GM12873 (cell line): Measurements from ENCODE around the gene PRR14.
A peak's percentile ranks its signal among the peaks of the same experiment; 100 is the strongest.

Experiments used
- TF ChIP-seq, protein P1 (sequence below): IDR thresholded peaks from 2 replicates; pipeline ENCODE4 v1.5.1; 2012; ENCODE audit warnings: low read depth, mild to moderate bottlenecking, moderate library complexity, low read length, control low read depth; ENCODE audit not compliant: insufficient read depth; ENCODE audit errors: missing control alignments

Gene PRR14

DNA sequence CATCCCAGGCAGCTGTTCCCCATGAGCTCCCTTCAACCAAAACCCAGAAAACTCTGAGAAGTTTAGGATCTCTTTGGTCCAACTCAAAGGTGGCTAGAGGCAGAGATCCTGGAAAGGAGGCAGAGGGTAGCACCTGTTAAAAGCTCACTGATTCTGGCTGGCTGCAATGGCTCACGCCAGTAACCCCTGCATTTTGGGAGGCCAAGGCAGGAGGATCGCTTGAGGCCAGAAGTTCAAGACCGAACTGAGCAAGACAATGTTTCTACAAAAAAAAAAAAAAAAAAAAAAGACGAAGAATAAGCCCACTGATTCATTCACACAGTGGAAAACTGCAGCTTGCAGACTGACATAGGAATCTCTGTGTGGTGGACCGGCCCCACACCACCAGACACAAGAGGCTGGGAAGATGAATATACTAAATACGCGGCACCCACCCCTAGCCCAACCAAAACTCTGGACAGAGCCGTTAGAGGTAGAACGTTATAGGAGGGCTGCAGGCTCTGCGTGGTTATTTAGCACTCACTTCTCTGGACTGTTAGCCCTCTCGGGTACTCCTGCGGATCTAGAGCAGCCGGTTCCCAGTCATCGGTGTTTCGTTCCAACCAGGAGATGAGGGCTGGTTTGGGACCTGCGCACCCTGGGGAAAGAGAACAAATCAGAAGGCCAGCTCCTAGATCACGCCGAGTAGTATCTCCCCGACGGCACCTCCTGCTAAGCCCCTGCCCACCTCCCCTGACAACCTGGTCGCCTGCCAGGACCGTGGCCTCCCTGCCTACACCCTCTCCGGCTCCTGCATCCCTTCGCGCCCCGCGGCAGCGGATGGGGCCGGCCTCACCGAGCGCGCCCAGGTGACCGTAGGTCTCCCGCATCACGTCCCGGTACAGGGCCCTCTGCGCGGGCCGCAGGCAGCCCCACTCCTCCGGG lies 41.5 kb upstream of the PRR14 start:
- TF ChIP-seq, protein P1, sequence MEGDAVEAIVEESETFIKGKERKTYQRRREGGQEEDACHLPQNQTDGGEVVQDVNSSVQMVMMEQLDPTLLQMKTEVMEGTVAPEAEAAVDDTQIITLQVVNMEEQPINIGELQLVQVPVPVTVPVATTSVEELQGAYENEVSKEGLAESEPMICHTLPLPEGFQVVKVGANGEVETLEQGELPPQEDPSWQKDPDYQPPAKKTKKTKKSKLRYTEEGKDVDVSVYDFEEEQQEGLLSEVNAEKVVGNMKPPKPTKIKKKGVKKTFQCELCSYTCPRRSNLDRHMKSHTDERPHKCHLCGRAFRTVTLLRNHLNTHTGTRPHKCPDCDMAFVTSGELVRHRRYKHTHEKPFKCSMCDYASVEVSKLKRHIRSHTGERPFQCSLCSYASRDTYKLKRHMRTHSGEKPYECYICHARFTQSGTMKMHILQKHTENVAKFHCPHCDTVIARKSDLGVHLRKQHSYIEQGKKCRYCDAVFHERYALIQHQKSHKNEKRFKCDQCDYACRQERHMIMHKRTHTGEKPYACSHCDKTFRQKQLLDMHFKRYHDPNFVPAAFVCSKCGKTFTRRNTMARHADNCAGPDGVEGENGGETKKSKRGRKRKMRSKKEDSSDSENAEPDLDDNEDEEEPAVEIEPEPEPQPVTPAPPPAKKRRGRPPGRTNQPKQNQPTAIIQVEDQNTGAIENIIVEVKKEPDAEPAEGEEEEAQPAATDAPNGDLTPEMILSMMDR = no peak

DNA sequence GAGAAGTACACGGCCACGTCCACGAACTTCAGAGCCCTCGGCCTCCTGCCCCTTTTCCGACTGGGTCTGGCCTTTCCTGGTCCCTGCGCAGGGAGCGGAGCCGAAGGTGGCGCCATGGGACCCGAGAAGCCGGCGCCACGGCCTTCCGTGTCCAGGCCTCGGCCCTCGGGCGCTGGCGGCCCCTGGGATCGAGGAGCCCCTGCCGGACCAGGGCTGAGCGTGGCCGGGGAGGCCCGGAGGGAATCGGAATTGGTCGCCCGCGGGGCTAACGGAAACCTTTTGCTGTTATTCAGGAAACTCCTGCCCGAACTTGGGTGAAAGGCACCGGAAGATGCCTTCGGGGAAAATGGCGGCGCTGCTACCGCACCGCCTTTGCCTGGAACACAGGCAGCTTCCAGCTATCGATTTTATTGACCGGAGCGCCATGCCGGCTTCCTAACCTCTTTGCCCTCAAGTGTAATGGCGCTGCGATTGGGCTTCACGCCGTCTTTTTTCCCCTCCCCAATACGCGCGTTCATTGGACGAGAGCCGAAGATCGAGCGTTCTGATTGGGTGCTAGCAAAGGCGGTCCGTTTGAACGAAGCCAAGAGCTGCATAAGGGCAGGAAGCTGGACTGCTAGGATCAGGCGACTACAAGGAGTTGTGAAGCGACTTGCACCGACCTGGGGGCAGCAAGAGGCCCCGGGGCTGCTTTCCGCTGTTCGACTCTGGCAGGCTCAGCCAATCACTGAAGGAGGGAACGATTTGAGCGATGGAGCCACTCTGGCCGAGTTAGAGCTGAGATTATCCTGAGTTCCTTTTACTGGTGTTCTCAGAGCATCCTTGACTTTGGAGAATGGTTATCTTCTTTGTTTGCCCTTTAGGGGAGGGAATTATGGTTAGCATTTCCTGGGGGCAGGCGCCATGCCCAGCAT lies 40.6 kb upstream of the PRR14 start, which contains the start of gene ZNF689:
Gene ZNF689, minus strand, starts transcription at position 464 of the 914 bp plus-strand sequence. Its CDS starts 348 bp downstream, at position 116.
- TF ChIP-seq, protein P1 = no peak

DNA sequence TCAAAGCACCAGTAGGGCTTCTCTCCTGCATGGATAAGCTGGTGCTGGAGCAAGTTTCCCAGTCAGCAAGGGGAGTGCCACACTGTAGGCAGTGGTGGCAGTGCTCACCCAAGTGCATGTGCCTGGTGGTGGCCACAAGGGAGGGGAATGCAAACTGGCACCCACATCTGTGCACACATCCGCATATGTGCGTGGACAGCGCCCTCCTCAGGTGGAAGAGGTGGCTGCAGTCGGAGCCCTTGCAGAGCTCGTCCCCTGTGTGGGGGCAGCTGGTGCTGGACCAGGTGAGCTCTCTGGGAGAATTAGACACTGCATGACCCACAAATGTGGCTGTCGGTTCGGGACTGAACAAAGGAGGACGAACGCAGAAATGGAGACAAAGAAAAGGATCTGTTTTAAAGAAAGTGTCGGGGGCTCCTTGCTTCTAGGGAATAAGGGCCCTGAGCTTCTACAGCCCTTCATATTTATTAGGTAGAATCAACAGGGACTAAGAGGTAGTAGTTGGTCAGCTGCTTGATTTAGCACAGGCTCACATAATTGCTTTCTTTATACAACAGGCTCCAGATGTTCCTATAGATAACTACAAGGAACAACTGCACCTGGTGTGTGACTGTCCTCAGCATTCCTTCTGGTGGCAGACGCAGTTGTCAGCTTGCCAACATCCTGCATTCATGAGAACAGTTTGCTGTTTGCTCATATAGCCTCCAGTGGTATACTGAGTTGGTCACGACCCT lies 35.2 kb upstream of the PRR14 start:
- TF ChIP-seq, protein P1 = peak; percentile 88

DNA sequence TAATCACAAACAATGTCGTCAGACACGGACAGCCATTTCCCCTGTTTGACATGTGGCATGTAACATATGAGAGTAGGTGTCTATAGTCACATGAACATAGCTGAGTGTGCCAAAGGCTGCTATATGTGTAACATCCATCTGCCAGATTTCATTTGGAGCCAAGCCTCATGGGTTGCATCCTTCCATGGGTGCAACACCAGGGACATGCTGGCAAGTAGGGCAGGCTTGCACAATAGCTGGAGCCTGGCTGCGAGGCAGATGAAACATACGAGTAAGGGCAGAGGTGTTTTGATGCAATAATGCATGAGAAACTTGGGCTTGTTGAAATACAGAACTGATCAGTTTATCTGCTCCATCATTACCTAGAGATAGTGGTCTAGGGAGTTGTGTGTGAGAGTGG lies 31.6 kb upstream of the PRR14 start:
- TF ChIP-seq, protein P1 = no peak

DNA sequence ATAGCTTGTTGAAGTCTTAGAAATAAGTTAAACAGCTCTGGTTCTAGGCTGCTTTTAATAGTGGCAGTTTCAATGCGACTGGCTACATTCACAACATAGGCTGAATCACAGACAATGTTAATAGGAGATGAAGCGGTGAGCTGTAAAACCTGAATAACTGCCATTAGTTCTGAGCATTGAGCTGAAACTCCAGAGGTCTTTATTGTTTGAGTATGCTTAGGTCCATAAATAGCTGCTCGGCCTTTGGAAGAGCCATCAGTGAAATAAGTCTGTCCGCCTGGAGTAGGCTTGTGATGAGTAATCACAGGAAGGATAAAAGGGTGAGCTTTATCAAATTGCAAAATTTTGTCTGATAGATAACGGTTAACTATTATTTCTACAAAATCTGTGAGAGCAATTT lies 31.1 kb upstream of the PRR14 start:
- TF ChIP-seq, protein P1 = no peak

DNA sequence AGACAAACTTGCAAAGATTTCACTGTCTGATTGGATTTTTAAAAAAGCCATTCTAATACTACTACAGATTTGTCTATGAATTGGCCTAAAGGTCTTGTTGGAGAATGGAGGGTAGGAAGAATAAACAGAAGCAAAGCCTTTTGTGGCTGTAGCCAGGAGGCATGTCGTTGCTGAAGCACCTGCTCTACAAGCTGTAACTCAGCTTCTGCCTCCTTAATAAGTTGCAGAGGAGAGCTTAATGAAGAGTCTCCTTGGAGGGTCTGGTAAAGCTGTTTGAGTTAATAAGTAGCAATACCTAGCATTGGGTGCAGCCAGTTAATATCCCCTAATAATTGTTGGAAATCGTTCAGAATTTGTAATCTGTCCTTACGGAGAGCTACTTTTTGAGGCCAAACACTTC lies 30.6 kb upstream of the PRR14 start:
- TF ChIP-seq, protein P1 = no peak
